UCSD-AML1 (cell line): ENCODE data around the gene HRH1.
"Not testable (repeated sequence)": the region's sequence is repeated elsewhere in the genome, so short reads cannot be mapped to it uniquely, and the experiment has no call there.

Experiments used
- DNase-seq: peaks from one replicate; lab custom pipeline; 2025; ENCODE audit not compliant: unreplicated experiment; lab: John Stamatoyannopoulos, UW

Gene HRH1

DNA sequence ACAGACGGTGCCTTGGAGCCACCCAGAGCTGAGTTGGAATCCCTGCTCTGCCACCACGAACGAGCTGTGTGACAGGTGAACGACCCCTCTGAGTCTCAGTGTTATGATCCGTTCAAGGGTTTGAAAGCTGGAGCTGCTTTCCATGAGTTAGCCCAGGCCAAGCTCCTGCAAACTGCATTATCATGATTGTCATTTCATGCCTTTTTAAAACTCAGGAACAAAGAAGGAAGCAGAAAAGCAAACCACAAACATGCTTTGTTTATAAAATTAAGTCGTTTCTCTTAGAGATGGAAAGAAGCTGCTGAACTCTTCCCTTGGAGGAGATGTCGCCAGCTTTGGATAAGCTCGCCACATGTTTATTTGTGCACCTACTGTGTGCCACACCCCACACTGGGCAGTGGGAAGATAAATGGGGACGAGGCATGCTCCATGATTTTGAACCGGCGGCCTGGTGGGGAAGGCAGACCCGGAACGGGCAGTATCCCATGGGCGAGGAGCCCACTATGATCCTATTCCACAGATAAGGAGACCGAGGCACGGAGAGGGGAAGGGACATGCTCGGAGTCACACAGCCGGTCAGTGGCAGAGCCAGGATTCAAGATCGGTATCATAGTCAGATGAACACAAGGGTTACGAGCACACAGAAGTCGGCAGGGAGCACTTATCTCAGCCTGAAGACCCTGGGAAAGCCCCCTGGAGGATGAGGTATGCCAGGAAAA, 15.9 kb downstream of the HRH1 start:
- no peak for DNase-seq

DNA sequence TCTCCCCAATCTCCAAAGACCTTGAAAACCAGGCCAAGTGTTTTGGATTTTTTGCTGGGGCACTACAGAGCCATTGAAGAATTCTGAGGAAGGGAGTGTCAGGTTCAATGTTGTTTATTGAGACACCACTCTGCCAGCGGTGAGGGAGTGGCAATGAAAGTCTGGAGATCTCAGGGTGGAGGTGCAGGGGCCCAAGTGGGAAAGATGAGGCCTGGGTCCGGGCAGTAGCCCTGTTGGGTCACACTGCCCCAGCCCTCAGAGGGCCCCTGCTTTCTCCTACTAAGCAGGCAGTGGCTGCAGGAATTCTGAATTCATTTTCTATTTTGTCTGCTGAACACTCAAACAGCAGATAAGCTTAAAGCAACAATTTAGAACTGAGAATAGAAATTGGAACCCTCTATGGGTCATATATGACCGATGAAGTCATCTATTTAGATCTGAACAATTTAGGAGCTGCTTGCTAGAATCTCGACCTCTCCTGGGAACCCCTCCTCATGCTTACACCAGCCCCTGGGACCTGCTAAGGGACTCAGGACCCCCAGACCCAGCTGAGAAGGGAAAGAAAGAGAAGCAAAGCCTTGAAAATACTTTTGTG, 17.9 kb downstream of the HRH1 start:
- no peak for DNase-seq

DNA sequence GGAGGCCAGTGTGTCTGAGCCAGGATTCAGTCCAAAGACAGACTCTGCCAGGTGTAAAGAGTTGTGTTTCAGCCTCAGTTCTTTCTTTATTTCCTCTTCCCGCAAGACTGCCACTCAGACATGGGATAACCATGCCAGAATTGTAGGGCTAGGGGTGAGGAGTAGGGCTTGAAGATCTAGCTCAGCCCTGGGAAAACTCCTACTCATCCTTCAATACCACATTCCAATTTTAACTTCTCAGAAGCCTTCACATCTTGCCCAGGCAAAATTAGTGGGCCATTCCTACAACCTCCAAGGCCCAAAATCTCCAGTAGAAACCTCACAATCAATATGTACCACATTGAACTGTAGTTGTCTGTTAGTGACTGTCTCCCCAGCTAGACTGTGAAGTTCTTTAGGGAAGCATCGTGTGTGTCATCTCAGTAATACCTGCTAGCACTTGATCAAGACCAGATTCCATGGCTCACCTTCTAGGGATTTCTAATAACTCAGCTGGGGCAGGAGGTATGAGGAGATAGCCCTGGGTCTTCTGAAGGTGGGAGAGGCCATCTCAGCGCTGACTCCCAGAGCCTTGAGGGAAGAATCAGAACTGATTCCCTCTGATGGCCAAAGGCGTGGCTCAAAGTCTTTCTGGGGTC, 19.7 kb downstream of the HRH1 start:
- no peak for DNase-seq

DNA sequence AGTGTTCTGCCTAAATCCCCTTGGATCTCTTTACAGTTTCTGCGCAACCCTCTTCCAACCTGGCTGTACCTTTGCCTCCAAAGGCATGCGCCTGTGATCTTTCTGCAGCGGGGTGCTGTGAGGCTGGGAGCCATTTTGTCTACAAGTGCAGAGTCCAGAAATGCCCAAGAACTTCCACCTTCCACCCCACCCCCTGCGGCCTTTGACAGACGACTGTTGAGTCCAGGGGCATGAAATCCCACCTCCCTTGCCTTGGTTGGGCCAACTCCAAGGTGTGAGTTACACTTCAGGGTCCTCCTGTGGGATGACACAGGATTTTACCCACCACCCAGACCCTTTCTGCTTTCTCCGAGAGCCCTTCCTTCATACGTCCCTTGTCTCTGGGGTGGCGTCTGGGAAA, 24.1 kb downstream of the HRH1 start:
- no peak for DNase-seq

GRCh38 chr3:11184328-11184969, 30.2 kb downstream of the HRH1 start:
- not testable (repeated sequence) for DNase-seq

DNA sequence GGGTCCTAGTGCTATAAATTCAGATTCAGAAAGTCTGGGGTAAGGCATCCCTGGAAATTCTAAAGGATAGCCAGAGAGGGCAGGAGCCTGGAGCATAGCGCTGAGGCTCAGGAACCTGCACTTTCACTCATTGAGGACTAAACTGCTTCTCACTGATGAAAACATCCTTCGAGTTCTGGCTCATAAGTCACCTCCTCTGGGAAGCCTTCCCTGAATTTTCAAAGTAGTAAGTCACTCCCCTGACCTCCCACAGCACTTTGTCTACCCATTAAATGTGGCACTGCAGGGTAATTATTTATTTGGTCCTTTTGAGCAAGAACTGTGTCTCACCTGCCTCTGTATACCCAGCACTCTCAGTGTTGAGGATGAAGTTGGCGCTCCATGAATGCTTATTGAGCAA, 30.9 kb downstream of the HRH1 start:
- DNase-seq: no peak

- DNase-seq: no peak
Observed at GRCh38 chr3:11185564-11186317, 31.4 kb downstream of the HRH1 start.

- no peak for DNase-seq
Observed at GRCh38 chr3:11186318-11186692, 32.0 kb downstream of the HRH1 start.

- DNase-seq: no peak
Observed at GRCh38 chr3:11186771-11187191, 32.5 kb downstream of the HRH1 start.

DNA sequence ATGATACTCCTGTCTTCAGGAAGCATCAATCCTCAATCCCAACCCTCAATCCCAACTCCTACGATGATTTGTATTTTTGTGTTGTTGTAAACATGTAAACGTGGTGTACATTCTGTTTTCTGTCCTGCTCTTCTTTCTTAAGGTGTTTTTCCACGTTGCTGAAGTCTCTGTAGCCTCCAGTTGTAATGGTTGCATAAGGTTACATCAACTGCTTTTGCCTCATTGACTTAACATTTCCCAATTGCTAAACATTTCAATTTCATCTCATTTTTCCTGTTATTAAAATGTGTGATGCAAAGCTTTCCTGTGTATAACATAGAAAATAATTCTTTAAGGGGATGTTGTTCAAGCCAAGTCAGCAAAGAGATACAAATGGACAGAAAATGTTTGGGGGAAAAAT, 33.4 kb downstream of the HRH1 start:
- DNase-seq: no peak

- DNase-seq: no peak
Observed at GRCh38 chr3:11188231-11188630, 33.9 kb downstream of the HRH1 start.

- no peak for DNase-seq
Observed at GRCh38 chr3:11195201-11195600, 40.9 kb downstream of the HRH1 start.

DNA sequence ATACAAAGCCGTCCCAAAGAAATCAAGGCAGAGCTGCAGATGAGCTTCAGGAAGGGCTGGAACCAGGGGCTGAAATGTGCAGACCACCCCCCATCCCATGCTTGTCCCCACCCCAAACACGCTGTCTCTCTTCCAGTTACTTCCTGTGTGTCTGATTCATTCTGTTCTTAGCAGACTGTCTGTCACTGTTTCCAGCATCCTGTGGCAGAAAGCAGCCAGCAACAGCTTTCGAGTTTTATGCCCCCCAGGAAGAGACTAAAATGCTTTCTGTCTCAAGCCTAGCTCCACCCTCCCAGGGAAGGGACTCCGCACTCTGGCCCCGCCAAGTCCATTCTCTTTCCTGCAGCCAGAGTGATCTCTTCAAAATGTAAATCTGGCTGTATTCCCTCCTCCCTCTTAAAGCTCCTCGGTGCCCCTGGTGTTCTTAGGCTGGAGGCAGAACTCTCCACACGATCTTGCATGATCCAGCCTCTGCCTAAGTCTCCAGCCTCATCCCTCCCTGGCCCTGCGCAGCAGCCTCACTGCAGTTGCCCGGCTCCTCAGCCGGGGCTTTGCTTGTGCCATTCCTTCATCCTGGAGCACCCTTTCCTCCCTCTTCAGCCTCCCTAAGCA, 41.5 kb downstream of the HRH1 start:
- no peak for DNase-seq

DNA sequence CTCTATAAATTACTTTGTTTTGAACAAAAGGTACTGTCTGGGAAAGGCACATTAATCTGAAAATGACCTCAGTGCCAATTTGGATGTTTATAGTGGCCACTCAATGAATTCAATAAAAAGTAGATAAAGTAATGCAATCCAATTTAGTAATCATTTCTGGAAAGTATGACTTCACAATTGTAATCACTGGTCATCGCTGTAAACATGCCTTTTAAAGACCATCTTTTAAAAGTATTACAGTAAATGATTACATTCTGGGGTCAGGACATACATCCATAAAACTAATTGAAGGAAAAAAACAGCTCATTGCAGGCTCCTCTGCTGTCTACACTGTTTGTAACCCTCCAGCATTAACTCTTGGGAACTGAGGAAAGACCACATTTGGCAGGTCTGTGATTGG, 43.2 kb downstream of the HRH1 start:
- no peak for DNase-seq

GRCh38 chr3:11198070-11198469, 43.8 kb downstream of the HRH1 start:
- no peak for DNase-seq

DNA sequence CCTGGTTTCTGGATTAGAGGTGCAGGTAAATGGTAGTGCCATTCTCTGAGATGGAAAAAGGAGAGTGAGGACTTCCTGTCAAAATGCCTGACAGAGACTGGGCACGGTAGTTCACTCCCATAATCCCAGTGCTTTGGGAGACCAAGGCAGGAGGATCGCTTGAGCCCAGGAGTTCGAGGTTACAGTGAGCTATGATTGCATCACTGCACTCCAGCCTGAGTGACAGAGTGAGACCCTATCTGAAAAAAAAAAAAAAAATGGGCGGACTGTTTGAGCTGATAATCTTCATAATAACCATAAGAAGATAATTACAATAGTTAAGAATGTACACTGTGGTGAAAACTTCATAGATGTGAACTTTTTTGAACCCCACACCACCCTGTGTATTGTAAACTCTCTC, 44.2 kb downstream of the HRH1 start:
- DNase-seq: no peak

DNA sequence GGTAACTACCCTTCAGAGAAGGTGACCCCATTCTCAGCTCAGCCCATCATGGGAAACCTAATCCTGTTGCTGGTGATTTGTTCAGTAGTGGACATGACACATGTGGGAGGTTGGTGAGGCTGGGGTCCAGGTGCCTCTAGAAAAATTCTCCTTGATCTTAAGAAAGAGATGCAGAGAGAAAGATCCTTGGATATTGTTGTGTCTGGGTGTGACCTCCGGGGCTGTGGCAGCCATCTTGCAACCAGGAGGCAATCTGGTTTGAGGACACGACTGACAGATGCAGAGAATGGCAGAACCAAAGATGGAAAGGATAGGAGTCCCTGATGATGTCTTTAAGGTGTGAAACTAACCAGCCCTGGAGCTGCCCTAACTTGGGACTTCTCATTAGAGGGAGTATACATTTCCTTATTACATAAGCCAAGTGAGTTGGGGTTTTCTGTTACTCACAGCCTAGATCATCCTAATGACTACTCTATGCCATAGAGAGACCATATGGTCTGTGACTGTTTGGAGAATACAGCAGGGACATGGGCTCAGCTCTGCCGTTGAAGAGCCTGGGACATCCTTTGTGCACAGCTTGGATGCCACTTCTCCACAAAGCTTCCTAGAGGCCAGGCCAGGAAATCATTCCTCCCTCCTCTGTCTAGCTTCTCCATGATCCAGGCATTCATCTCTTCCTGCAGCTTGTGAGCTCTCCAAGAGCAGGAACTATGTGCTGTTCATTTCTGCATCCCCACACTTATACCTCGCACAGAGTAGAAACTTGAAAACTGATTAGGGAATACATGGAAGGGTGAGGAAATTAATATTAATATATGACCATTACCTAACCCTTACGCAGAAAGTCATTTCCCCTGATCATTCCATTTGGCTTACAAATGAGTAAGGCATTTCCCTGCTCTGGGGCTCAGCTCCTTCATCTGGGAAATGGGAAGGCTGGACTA, 45.9 kb downstream of the HRH1 start:
- DNase-seq: no peak

DNA sequence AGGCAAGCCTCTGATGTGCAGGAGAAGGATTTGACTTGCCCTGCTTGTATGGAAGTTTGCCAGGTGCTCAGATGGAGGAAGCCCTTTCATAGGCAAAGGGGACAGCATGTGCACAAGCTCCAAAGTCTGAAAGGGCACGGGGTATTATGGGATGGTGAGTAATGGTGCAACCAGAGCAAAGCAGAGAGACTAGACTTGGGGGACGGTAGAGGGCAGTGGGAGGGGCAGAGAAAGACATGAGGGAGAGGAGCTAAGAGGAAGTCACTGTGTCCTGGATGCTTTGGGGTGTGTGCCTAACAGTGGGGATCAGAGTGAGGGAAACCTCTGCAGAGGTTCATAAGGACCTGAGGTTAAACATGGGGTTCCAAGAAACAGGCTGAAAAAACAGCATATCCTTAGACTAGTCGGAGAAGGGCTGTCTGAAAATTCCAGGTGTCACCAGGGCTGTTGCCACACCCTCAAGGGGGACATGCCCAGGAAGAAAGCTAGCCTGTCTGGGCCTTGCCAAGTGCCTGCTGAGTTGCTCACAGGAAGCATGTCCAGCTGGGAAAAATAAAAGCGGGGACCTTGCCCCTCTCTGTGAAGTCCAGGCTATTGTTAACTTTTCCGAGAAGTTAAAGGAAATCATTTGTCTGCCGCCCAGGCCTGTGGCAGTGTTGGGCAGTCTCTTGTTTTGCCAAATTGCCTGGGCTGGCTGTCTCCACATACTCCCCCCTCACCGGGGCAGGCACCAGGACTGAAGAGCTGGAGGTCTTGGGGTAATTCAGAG, 47.1 kb downstream of the HRH1 start:
- no peak for DNase-seq

GRCh38 chr3:11203961-11204360, 49.7 kb downstream of the HRH1 start:
- DNase-seq: no peak
